Right lobe of liver (tissue), 4 donors: ENCODE data around the gene ASPSCR1.

Source experiments
- POLR2A ChIP-seq: fragments of 450-650 bp; IDR thresholded peaks from one replicate; pipeline ENCODE4 v1.6.1; 2017; ENCODE audit warnings: antibody characterized with exemption, mild to moderate bottlenecking
- TF ChIP-seq, protein P1 (sequence below), 4 donors: fragments of 200-600 bp in 3 of 4; fragments of 450-650 bp in 1 of 4; IDR thresholded peaks; one replicate each; pipeline versions ENCODE4 v1.5.1 to v1.8.0; 2016 to 2022; ENCODE audit warnings: antibody characterized with exemption in 4 of 4, mild to moderate bottlenecking in 2 of 4
- donor health status: DM: no; HTN: no; CAD: no.
- donor health status: DM: no; HTN: no; CAD: no.
- donor health status: DM: no; HTN: yes; CAD: no.

- TF ChIP-seq, protein P1, sequence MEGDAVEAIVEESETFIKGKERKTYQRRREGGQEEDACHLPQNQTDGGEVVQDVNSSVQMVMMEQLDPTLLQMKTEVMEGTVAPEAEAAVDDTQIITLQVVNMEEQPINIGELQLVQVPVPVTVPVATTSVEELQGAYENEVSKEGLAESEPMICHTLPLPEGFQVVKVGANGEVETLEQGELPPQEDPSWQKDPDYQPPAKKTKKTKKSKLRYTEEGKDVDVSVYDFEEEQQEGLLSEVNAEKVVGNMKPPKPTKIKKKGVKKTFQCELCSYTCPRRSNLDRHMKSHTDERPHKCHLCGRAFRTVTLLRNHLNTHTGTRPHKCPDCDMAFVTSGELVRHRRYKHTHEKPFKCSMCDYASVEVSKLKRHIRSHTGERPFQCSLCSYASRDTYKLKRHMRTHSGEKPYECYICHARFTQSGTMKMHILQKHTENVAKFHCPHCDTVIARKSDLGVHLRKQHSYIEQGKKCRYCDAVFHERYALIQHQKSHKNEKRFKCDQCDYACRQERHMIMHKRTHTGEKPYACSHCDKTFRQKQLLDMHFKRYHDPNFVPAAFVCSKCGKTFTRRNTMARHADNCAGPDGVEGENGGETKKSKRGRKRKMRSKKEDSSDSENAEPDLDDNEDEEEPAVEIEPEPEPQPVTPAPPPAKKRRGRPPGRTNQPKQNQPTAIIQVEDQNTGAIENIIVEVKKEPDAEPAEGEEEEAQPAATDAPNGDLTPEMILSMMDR (IDR thresholded peaks at IDR 0.05) = no peak
- TF ChIP-seq POLR2A = no peak
These were observed 77.1 kb downstream of the ASPSCR1 start for GRCh38 chr17:82054351-82055022.
